ENCODE data around the gene C2CD3. TPM values are rescaled to one million over a fixed set of nuclear protein-coding genes. Genes with fewer than 3 reads are reported as not detected.

Gene C2CD3
- total and polyA plus RNA-seq, 5 donors = 10.1 to 19.1 (median 15.0) TPM

DNA sequence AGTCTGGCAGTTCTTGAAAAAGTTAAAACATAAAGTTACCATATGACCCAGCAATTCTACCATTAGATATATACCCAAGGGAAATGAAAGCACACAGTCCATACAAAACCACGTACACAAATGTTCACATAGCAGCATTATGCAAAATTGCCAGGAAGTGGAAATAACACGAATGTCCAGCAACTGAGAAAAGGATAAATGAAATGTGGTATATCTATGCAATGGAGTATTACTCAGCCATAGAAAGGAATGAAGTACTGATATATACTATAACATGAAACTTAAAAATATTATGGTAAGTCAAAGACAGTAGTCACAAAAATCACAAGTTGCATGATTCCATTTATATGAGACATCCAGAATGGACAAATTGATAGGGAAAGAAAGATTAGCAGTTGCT, 57.9 kb downstream of the C2CD3 start:
- intact Hi-C loops (cut with DNase I) = no loop called here
- Histone ChIP-seq H3K27ac (ENCODE audit: low read length) (no peak overlapping the region), H3K4me3 (ENCODE audit: low read length) (no peak overlapping the region), H3K4me1 (ENCODE audit: control insufficient read depth, insufficient read depth, low read length) (no peaks in the 10 kb centered on the region), H3K9me3 (ENCODE audit: control insufficient read depth, low read length) (no peaks in the 10 kb centered on the region), H3K27me3 (ENCODE audit: control insufficient read depth, insufficient read depth) (no peaks in the 10 kb centered on the region)
- no peak for DNase-seq
- WGBS = 96% methylated on average over 2 of the region's 2 CpGs
- no peak for ATAC-seq

DNA sequence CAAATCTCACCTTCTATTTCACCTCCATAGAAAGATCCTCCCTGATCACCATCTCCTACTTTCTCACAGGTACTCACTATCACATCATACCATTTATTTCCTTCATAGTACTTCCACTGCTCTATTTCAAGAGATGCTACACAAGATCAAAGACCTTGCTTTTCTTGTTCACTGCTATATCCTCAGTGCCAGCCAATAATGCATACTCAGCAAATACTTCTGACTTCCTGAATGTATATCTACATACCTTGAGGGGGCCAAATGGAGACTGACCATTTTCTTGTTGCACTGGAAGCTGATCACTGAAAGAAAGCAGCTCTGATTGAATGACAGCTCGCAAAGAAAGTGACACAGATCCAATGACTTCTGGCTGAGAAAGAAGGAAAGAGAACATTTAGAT, 64.7 kb downstream of the C2CD3 start:
- no peak overlapping the region for H3K27ac ChIP-seq (ENCODE audit: low read length)
- H3K9me3 ChIP-seq (ENCODE audit: control insufficient read depth, low read length) = no peaks in the 10 kb centered on the region
- H3K4me3 ChIP-seq (ENCODE audit: low read length) = no peak overlapping the region
- intact Hi-C loops (cut with DNase I) = no loop called here
- no peaks in the 10 kb centered on the region for H3K4me1 ChIP-seq (ENCODE audit: control insufficient read depth, insufficient read depth, low read length)
- ATAC-seq (no peak), DNase-seq (no peak)
- WGBS = 94% methylated on average over 1 of the region's 1 CpG
- H3K27me3 ChIP-seq (ENCODE audit: control insufficient read depth, insufficient read depth) = no peaks in the 10 kb centered on the region

DNA sequence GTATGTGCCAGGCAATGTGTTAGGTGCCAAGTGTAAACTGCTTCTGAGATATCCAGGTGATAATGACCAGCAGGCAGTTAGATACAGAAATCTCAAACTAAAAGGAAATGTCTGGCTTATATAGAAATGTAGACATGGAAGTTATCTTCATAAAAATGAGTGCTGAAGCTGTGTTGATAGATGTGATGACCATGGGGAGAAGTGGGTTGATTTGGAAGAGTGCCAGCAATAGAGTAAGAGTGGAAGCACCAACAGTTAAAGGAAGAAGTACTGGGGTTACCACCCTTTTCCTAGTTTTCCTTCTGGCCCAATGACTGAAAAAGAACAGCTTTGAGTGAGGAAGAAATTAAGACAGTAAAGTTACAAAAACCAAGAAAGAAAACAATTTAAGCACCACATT, 68.5 kb downstream of the C2CD3 start:
- H3K27me3 ChIP-seq (ENCODE audit: control insufficient read depth, insufficient read depth) = no peaks in the 10 kb centered on the region
- ATAC-seq (no peak), DNase-seq (no peak)
- intact Hi-C loops (cut with DNase I) = no loop called here
- no peak overlapping the region for H3K27ac ChIP-seq (ENCODE audit: low read length)
- no peaks in the 10 kb centered on the region for H3K4me1 ChIP-seq (ENCODE audit: control insufficient read depth, insufficient read depth, low read length)
- no peak overlapping the region for H3K4me3 ChIP-seq (ENCODE audit: low read length)
- no peaks in the 10 kb centered on the region for H3K9me3 ChIP-seq (ENCODE audit: control insufficient read depth, low read length)

DNA sequence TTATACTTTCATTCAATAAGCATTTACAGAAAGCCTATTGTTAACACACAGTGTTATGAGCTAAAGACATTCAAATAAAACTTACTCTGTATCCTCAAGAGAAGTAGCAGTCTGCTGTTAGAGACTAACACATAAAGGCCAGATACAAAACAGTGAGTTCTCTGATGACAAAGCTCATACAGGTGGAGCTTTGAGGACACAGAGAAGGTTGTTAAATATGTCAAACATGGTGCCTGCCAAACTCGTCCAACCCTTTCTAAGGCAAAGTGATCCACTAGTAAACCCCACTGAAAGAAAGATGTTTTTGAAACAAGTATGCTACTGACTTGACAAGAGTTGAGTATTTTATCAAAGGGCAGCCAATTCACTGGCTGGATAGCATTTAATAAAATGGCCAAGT, 70.1 kb downstream of the C2CD3 start:
- Histone ChIP-seq H3K4me1 (ENCODE audit: control insufficient read depth, insufficient read depth, low read length) (no peaks in the 10 kb centered on the region), H3K9me3 (ENCODE audit: control insufficient read depth, low read length) (no peaks in the 10 kb centered on the region), H3K27me3 (ENCODE audit: control insufficient read depth, insufficient read depth) (no peaks in the 10 kb centered on the region), H3K27ac (ENCODE audit: low read length) (no peak overlapping the region), H3K4me3 (ENCODE audit: low read length) (no peak overlapping the region)
- ATAC-seq (no peak), DNase-seq (no peak)
- 86% methylated on average over 1 of the region's 1 CpG for WGBS
- intact Hi-C loops (cut with DNase I) = no loop called here

DNA sequence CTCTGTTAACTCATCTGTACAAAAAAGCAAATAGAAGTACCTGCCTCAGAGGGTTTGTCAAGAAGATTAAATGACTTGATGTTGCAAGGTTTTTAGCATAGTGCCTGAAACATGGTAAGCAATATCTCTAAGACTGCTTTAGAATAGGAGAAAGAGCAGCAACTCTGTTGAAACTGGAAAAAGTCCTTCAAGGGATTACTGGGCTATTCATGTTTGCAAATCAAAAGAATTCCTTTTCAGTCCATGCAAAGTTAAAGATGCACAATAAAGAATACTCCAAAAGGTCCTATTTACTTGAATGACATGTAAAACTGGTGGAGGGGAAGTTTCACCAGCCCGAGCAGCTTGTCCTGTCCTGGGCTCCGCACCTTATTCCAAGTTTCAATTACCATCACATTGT, 70.6 kb downstream of the C2CD3 start:
- H3K4me1 ChIP-seq (ENCODE audit: control insufficient read depth, insufficient read depth, low read length) = no peaks in the 10 kb centered on the region
- DNase-seq (no peak), ATAC-seq (no peak)
- H3K27me3 ChIP-seq (ENCODE audit: control insufficient read depth, insufficient read depth) = no peaks in the 10 kb centered on the region
- H3K9me3 ChIP-seq (ENCODE audit: control insufficient read depth, low read length) = no peaks in the 10 kb centered on the region
- WGBS = 98% methylated on average over 2 of the region's 2 CpGs
- intact Hi-C loops (cut with DNase I) = no loop called here
- no peak overlapping the region for H3K27ac ChIP-seq (ENCODE audit: low read length)
- H3K4me3 ChIP-seq (ENCODE audit: low read length) = no peak overlapping the region

DNA sequence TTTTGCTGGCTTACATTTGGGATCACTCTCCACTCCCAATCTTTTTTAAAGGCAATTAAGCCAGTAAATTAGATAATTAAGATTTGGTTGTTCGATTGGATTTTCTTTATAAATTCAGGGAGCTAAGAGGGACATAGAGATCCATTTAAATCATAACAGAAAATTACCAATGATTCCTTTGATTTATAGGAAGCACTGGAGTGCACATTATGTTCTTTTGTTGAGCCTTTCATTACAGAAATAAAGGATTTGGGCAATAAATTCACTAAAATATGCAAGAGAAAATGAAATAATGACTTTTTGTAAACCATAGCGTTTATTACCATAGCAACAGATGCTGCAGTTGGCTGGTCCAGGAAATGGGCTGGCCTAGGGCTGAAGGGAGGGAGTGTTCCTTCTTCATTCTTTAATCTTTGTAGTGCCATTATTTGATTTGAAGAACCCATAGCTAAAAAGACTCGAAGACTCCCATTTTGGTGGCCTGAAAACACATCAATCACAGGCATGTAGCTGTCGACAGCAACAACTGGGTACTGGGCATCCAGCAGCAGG, 73.0 kb downstream of the C2CD3 start:
- ATAC-seq = no peak
- intact Hi-C loops (cut with DNase I) = no loop called here
- H3K27ac ChIP-seq (ENCODE audit: low read length) = no peak overlapping the region

DNA sequence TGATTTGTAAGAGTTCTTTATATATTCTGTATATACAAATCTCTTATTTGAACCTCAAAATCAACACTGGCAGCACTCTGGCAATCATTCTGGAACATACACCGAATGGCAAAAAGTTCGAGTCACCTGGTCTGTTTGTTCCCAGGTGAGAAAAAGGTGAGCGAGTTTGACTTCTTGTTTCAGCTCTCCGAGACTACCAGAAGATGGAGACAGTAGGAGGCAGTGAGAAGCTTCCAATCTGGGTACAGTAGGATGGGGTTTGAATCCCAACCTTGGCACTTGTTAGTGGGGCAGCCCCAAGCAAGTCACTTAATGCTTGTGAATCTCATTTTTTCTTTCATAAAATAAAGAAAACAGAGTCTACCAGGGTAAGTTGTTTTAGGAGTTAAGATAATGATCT, 76.4 kb downstream of the C2CD3 start:
- intact Hi-C loops (cut with DNase I) = no loop called here

More for the DNA sequence above, 73.0 kb downstream of the C2CD3 start:
- DNase-seq = no peak
- no peaks in the 10 kb centered on the region for H3K9me3 ChIP-seq (ENCODE audit: control insufficient read depth, low read length)
- no peaks in the 10 kb centered on the region for H3K27me3 ChIP-seq (ENCODE audit: control insufficient read depth, insufficient read depth)
- H3K4me1 ChIP-seq (ENCODE audit: control insufficient read depth, insufficient read depth, low read length) = no peaks in the 10 kb centered on the region
- 77% methylated on average over 4 of the region's 4 CpGs for WGBS
- no peak overlapping the region for H3K4me3 ChIP-seq (ENCODE audit: low read length)

DNA sequence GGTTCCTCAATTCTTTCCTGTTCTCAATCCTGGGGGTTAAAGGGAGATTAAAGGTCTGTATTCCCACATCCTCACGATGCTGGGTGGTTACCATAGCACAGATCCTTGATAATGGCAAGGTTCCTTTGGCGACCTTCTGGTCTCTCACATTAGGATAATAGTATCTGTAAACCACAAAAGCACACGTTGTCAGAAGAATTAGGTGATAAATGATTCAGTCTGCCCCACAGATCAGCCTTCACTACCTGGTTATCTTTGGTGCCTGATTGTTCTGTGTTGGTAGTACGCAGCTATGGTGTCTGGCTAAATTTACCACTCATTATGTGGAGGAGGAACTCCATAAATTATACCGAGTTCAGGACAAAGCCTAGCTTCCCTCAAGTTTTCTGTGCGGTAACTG, 78.4 kb downstream of the C2CD3 start:
- 76% methylated on average over 6 of the region's 6 CpGs for WGBS
- intact Hi-C loops (cut with DNase I) = no loop called here
- Histone ChIP-seq H3K27ac (ENCODE audit: low read length) (no peak overlapping the region), H3K27me3 (ENCODE audit: control insufficient read depth, insufficient read depth) (no peaks in the 10 kb centered on the region), H3K4me1 (ENCODE audit: control insufficient read depth, insufficient read depth, low read length) (no peaks in the 10 kb centered on the region), H3K4me3 (ENCODE audit: low read length) (no peak overlapping the region), H3K9me3 (ENCODE audit: control insufficient read depth, low read length) (no peaks in the 10 kb centered on the region)
- no peak for ATAC-seq
- no peak for DNase-seq

More for the DNA sequence above, 76.4 kb downstream of the C2CD3 start:
- DNase-seq = no peak
- H3K27me3 ChIP-seq (ENCODE audit: control insufficient read depth, insufficient read depth) = no peaks in the 10 kb centered on the region
- WGBS = 95% methylated on average over 4 of the region's 4 CpGs
- H3K9me3 ChIP-seq (ENCODE audit: control insufficient read depth, low read length) = no peaks in the 10 kb centered on the region
- no peak for ATAC-seq
- H3K27ac ChIP-seq (ENCODE audit: low read length) = no peak overlapping the region
- H3K4me3 ChIP-seq (ENCODE audit: low read length) = no peak overlapping the region
- H3K4me1 ChIP-seq (ENCODE audit: control insufficient read depth, insufficient read depth, low read length) = no peaks in the 10 kb centered on the region

DNA sequence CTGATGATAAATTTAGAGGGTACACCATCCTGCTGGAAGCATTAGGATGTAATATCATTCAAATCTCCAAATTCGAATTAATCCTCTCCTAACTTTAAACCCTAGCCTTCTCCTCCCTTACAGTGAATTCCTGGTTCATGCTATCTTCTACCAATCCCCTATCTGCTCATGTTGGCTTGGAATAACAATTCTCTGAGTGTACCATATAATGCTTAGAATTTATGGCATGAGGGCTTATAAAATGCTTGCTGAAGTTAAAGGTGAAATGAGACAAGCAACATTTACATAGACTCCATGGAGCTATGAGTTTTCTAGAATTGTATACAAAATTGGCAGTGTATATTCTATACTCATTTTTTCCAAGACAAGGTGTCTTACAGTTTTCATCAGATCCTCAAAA, 79.3 kb downstream of the C2CD3 start:
- H3K4me1 ChIP-seq (ENCODE audit: control insufficient read depth, insufficient read depth, low read length) = no peaks in the 10 kb centered on the region
- H3K27ac ChIP-seq (ENCODE audit: low read length) = no peak overlapping the region
- no peak for DNase-seq
- ATAC-seq = no peak
- H3K9me3 ChIP-seq (ENCODE audit: control insufficient read depth, low read length) = no peaks in the 10 kb centered on the region
- no peaks in the 10 kb centered on the region for H3K27me3 ChIP-seq (ENCODE audit: control insufficient read depth, insufficient read depth)
- no peak overlapping the region for H3K4me3 ChIP-seq (ENCODE audit: low read length)
- WGBS = 91% methylated on average over 1 of the region's 1 CpG
- intact Hi-C loops (cut with DNase I) = no loop called here

DNA sequence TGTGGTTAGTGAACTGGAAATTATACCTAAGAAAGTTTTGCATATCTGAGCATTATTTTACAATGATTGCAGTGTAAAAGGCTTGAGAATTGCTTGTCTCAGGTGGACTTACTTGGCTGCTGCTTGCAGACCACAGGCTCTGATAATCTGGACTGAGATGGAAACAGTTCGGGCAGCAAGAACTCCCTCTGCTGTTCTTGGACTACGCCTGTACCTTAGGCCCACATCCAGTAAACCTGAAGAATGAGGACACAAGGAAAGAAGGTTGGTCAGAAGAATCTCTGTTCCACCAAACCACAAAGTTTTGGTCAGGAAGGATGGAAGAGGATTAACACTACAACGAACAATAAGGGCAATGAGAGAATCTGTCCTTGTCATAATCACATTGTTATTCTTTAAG, 80.1 kb downstream of the C2CD3 start:
- Histone ChIP-seq H3K9me3 (ENCODE audit: control insufficient read depth, low read length) (no peaks in the 10 kb centered on the region), H3K27ac (ENCODE audit: low read length) (no peak overlapping the region), H3K27me3 (ENCODE audit: control insufficient read depth, insufficient read depth) (no peaks in the 10 kb centered on the region), H3K4me3 (ENCODE audit: low read length) (no peak overlapping the region), H3K4me1 (ENCODE audit: control insufficient read depth, insufficient read depth, low read length) (no peaks in the 10 kb centered on the region)
- DNase-seq (no peak), ATAC-seq (no peak)
- intact Hi-C loops (cut with DNase I) = no loop called here
- WGBS = 86% methylated on average over 3 of the region's 3 CpGs

DNA sequence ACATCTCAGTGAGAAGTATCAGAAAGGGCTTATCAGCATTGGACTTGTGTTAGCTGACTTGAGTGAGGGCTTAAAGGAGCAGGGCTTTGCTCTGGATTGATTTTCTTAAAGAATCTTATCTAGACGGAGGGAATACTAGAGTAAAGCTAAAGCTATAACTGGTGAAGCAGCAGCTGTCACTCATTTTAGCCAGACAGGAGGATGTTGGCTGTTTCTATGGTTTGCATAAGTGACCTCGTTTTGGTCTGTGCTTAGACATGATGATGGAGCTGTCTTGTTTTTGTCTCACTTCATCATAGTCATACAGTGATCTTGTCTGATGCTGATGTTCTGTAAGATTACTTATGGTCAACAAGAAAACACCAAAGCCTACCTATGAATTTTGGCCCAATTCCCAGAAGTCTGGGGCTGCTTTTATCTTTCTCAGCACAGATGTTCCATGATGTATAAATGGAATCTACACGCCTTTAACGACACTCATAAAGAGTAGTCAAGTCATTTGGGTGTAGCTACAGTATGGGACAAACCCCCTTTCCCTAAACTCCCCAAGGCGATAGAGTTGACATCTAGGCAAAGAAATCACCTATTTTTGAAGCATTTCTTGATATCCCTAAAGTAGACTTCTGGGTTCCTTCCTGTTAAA, 84.4 kb downstream of the C2CD3 start:
- no peak for DNase-seq
- 82% methylated on average over 5 of the region's 5 CpGs for WGBS
- intact Hi-C loops (cut with DNase I) = no loop called here

DNA sequence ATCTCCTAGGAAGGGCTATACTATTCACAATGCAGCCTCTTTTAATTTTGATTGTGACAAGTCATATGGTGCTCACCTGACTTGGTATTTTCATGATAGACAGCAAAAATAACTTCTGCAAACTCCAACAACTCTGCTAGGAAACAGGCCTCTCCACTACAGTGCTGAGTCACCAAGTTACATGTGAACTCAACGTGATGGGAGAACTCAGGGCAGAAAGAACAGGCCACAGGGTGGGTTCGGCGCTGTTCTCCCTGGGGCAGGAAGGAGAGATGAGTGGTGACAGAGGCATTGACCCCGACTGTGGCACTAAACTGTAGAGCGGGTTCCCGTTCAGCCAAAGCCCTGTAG, 85.3 kb downstream of the C2CD3 start:
- Histone ChIP-seq H3K4me3 (ENCODE audit: low read length) (no peak overlapping the region), H3K4me1 (ENCODE audit: control insufficient read depth, insufficient read depth, low read length) (no peaks in the 10 kb centered on the region), H3K27me3 (ENCODE audit: control insufficient read depth, insufficient read depth) (no peaks in the 10 kb centered on the region), H3K9me3 (ENCODE audit: control insufficient read depth, low read length) (no peaks in the 10 kb centered on the region), H3K27ac (ENCODE audit: low read length) (no peak overlapping the region)
- intact Hi-C loops (cut with DNase I) = no loop called here
- ATAC-seq (no peak), DNase-seq (peak in 2 of 3 donors; percentile 39 to 48)
- 76% methylated on average over 6 of the region's 6 CpGs for WGBS

More for the DNA sequence above, 84.4 kb downstream of the C2CD3 start:
- no peaks in the 10 kb centered on the region for H3K9me3 ChIP-seq (ENCODE audit: control insufficient read depth, low read length)
- H3K27ac ChIP-seq (ENCODE audit: low read length) = no peak overlapping the region
- H3K27me3 ChIP-seq (ENCODE audit: control insufficient read depth, insufficient read depth) = no peaks in the 10 kb centered on the region
- ATAC-seq = no peak
- H3K4me3 ChIP-seq (ENCODE audit: low read length) = no peak overlapping the region
- H3K4me1 ChIP-seq (ENCODE audit: control insufficient read depth, insufficient read depth, low read length) = no peaks in the 10 kb centered on the region

Data from right cardiac atrium (tissue), 5 donors.